H1 (cell line): ENCODE measurements around the gene POTEJ. TPM values are rescaled to one million over a fixed set of nuclear protein-coding genes. Genes with fewer than 3 reads are reported as not detected.
"Not testable (repeated sequence)": the region's sequence is repeated elsewhere in the genome, so short reads cannot be mapped to it uniquely, and the experiment has no call there.

Experiments
- CTCF ChIA-PET: fragments of 300-600 bp; sonication (Branson Sonifier 250); formaldehyde crosslinking; loops from one replicate; lab custom pipeline; 2021; ENCODE audit not compliant: partially characterized antibody; lab: Charles Lee
- POLR2A ChIA-PET: fragments of 300-600 bp; sonication (Branson Sonifier 250); formaldehyde crosslinking; loops from one replicate; lab custom pipeline; 2021; ENCODE audit warnings: inconsistent platforms; ENCODE audit not compliant: partially characterized antibody; lab: Charles Lee
- DNase-seq, 2 experiments: peaks; one replicate each; pipeline versions ENCODE4 v3.0.0 to v3.0.0-alpha.2; 2010 to 2022; ENCODE audit warnings: low spot score in 2 of 2, low read depth in 1 of 2, mixed read lengths in 1 of 2
- FAIRE-seq: peaks from 2 replicates; lab custom pipeline; 2011; peaks lifted over from hg19 to GRCh38; lab: Jason Lieb, UNC
- H2AFZ ChIP-seq: 2 replicates; pipeline ENCODE4 v1.8.1; 2012; ENCODE audit warnings: low read length, inconsistent platforms
- H2AK5ac ChIP-seq: 2 replicates; pipeline ENCODE4 v1.6.1; 2013; ENCODE audit warnings: low read depth, low read length
- H2BK120ac ChIP-seq: replicated peaks from 2 replicates; pipeline ENCODE3; 2013; ENCODE audit warnings: low read depth, low read length, inconsistent platforms
- H2BK12ac ChIP-seq: 2 replicates; pipeline ENCODE4 v1.6.1; 2013; ENCODE audit warnings: low read depth, low read length
- H2BK15ac ChIP-seq: 2 replicates; pipeline ENCODE4 v1.6.1; 2013; ENCODE audit warnings: low read length
- H2BK20ac ChIP-seq: 2 replicates; pipeline ENCODE4 v1.6.1; 2013; ENCODE audit warnings: low read length
- H2BK5ac ChIP-seq: 2 replicates; pipeline ENCODE4 v1.6.1; 2013; ENCODE audit warnings: low read depth, low read length
- H3K14ac ChIP-seq: 2 replicates; pipeline ENCODE4 v1.6.1; 2013; ENCODE audit warnings: inconsistent platforms; ENCODE audit not compliant: insufficient read length
- H3K18ac ChIP-seq: 2 replicates; pipeline ENCODE4 v1.6.1; 2013; ENCODE audit warnings: low read length; ENCODE audit errors: extremely low read depth
- H3K23ac ChIP-seq: 2 replicates; pipeline ENCODE4 v1.6.1; 2013; ENCODE audit warnings: inconsistent platforms; ENCODE audit not compliant: insufficient read length
- H3K23me2 ChIP-seq: 2 replicates; pipeline ENCODE4 v1.6.1; 2013; ENCODE audit warnings: low read depth, low read length
- H3K27ac ChIP-seq: 2 replicates; pipeline ENCODE4 v1.6.1; 2011; ENCODE audit warnings: low read depth, low read length, inconsistent platforms
- H3K27me3 ChIP-seq, 4 experiments: replicated peaks in 1 of 4; 1 replicate in 1 of 4; 2 replicates in 3 of 4; pipeline versions ENCODE4 v1.6.1 to v1.8.1; 2011 to 2013; ENCODE audit warnings: low read length in 3 of 4, mild to moderate bottlenecking in 3 of 4, inconsistent platforms in 2 of 4, mixed read lengths in 2 of 4, moderate library complexity in 1 of 4; ENCODE audit not compliant: control insufficient read depth in 3 of 4, insufficient read depth in 3 of 4; ENCODE audit errors: extremely low read depth in 1 of 4
- H3K36me3 ChIP-seq, 4 experiments: 2 replicates each; pipeline versions ENCODE4 v1.6.1 to v1.8.1; 2011 to 2013; ENCODE audit warnings: mild to moderate bottlenecking in 4 of 4, low read length in 3 of 4, moderate library complexity in 2 of 4, control low read depth in 1 of 4, inconsistent platforms in 1 of 4; ENCODE audit not compliant: insufficient read depth in 4 of 4, control insufficient read depth in 2 of 4
- H3K4ac ChIP-seq: replicated peaks from 2 replicates; pipeline ENCODE3; 2013; ENCODE audit warnings: low read length, low read depth, mixed read lengths, inconsistent platforms; ENCODE audit not compliant: insufficient read length
- H3K4me1 ChIP-seq, 4 experiments: replicated peaks in 1 of 4; 1 replicate in 1 of 4; 2 replicates in 3 of 4; pipeline versions ENCODE4 v1.6.1 to v1.8.1; 2011 to 2013; ENCODE audit warnings: low read length in 3 of 4, inconsistent platforms in 2 of 4, mixed read lengths in 1 of 4; ENCODE audit not compliant: insufficient read depth in 4 of 4, control insufficient read depth in 3 of 4
- H3K4me2 ChIP-seq, 2 experiments: 2 replicates each; pipeline versions ENCODE4 v1.6.1 to v1.8.1; 2011 to 2013; ENCODE audit warnings: low read depth in 2 of 2, low read length in 2 of 2, control low read depth in 1 of 2, inconsistent platforms in 1 of 2, mild to moderate bottlenecking in 1 of 2; ENCODE audit not compliant: insufficient read depth in 1 of 2
- H3K4me3 ChIP-seq, 4 experiments: fragments of 200-600, 300-600 bp in 1 of 4; sonication (generic), shearing (Covaris generic), sonication (Bioruptor Twin) in 1 of 4; 2 replicates each; pipeline versions ENCODE4 v1.5.1 to v1.8.1; 2011 to 2016; ENCODE audit warnings: low read length in 4 of 4, low read depth in 3 of 4, control low read depth in 2 of 4, inconsistent platforms in 2 of 4, mild to moderate bottlenecking in 2 of 4, mixed read lengths in 1 of 4, moderate library complexity in 1 of 4; ENCODE audit not compliant: insufficient read depth in 2 of 4; ENCODE audit errors: extremely low read depth in 1 of 4
- H3K56ac ChIP-seq: replicated peaks from 2 replicates; pipeline ENCODE3; 2013; ENCODE audit warnings: low read depth, mild to moderate bottlenecking, mixed read lengths, low read length, inconsistent platforms; ENCODE audit not compliant: insufficient read length
- H3K79me1 ChIP-seq: 2 replicates; pipeline ENCODE4 v1.6.1; 2013; ENCODE audit warnings: low read depth, low read length, control low read depth
- H3K79me2 ChIP-seq, 2 experiments: 2 replicates each; pipeline versions ENCODE4 v1.6.1 to v1.8.1; 2012 to 2013; ENCODE audit warnings: low read length in 2 of 2, mild to moderate bottlenecking in 2 of 2, inconsistent platforms in 1 of 2; ENCODE audit not compliant: insufficient read depth in 2 of 2, control insufficient read depth in 1 of 2
- H3K9ac ChIP-seq, 4 experiments: replicated peaks in 1 of 4; 1 replicate in 1 of 4; 2 replicates in 3 of 4; pipeline versions ENCODE4 v1.6.1 to v1.8.1; 2011 to 2013; ENCODE audit warnings: low read depth in 3 of 4, low read length in 3 of 4, control low read depth in 2 of 4, mild to moderate bottlenecking in 2 of 4, moderate library complexity in 2 of 4, inconsistent platforms in 1 of 4; ENCODE audit errors: extremely low read depth in 1 of 4
- H3K9me3 ChIP-seq, 2 experiments: 2 replicates each; pipeline versions ENCODE4 v1.6.1 to v1.8.1; 2012 to 2013; ENCODE audit warnings: mild to moderate bottlenecking in 2 of 2, moderate library complexity in 2 of 2, control low read depth in 1 of 2, inconsistent platforms in 1 of 2, low read depth in 1 of 2, low read length in 1 of 2, mixed read lengths in 1 of 2; ENCODE audit not compliant: insufficient read depth in 2 of 2
- H4K20me1 ChIP-seq, 2 experiments: replicated peaks in 1 of 2; 2 replicates each; pipeline versions ENCODE3 to v1.8.1; 2011 to 2013; ENCODE audit warnings: inconsistent platforms in 2 of 2, low read length in 2 of 2, mild to moderate bottlenecking in 1 of 2; ENCODE audit not compliant: insufficient read depth in 2 of 2, control insufficient read depth in 1 of 2
- H4K5ac ChIP-seq: 2 replicates; pipeline ENCODE4 v1.6.1; 2013; ENCODE audit warnings: low read length, low read depth, mixed read lengths, inconsistent platforms; ENCODE audit not compliant: insufficient read length
- H4K8ac ChIP-seq: 2 replicates; pipeline ENCODE4 v1.8.0; 2013; ENCODE audit warnings: mild to moderate bottlenecking, moderate library complexity, low read length, inconsistent platforms; ENCODE audit not compliant: insufficient read depth; ENCODE audit errors: extremely low read depth
- H4K91ac ChIP-seq: replicated peaks from 2 replicates; pipeline ENCODE3; 2013; ENCODE audit warnings: low read length, mixed read lengths, inconsistent platforms; ENCODE audit not compliant: insufficient read length
- WGBS, 2 experiments: shearing (Covaris generic) in 1 of 2; methylation state at CpG; one replicate each; pipeline versions ENCODE4 v1.1.6 to v1.1.7; 2013 to 2015; ENCODE audit warnings: low lambda C conversion rate in 2 of 2, mixed read lengths in 2 of 2, inconsistent platforms in 1 of 2, low coverage in 1 of 2, missing lambda C conversion rate in 1 of 2; ENCODE audit not compliant: insufficient replicate concordance in 2 of 2, insufficient coverage in 1 of 2, insufficient read length in 1 of 2; ENCODE audit errors: extremely low coverage in 1 of 2, missing lambda C conversion rate in 1 of 2; 5-methylcytosine and 5-hydroxymethylcytosine counted together
- polyA plus RNA-seq, 7 experiments: library from polyadenylated mRNA; depleted of rRNA in 3 of 7; stranded (reverse) in 5 of 7; unstranded in 2 of 7; fragments of >200 nt in 5 of 7; fragments of 200-250 nt in 2 of 7; gene quantifications; 1 replicate in 5 of 7; 2 replicates in 1 of 7; 4 replicates in 1 of 7; pipeline versions ENCODE4 v1.2.1 to v1.2.3, GENCODE V29; 2011 to 2013; ENCODE audit warnings: missing spikeins in 2 of 7, mixed read lengths in 2 of 7
- total RNA-seq: library from RNA; stranded (reverse); fragmentation: NEBNext Ultra II Directional; extraction: Animal tissue kit (Norgen Biotek cat#: 25700); gene quantifications from 2 replicates; pipeline ENCODE4 v1.2.1, GENCODE V29; 2021

POTEJ gene
- total and polyA plus RNA-seq, 2 of the 8 experiments (the other 6 are each of a cell fraction or from before 2014, with no cell fraction given), result not detected

DNA sequence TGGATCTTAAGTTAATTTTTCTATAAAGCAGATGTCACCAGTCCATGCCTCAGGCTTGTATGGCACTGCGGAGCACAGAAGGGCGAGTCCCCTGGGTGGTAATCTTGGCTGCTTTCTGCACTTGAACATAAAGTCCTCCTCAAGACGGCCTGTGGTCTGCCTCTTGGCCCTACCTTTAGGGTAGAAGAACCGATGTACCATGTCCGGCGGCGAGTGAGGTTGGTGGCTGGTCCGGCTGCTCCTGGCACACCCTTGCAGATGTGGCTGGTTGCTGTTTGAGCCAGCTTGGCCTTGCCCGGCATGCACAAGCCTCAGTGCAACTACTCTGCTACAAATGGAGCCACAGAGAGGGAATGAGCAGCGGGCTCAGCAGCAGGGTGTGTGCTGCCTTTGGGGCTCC lies 56.3 kb downstream of the POTEJ start:
- H3K23me2 ChIP-seq, H4K20me1 ChIP-seq, H2BK20ac ChIP-seq, H3K79me2 ChIP-seq, H3K9ac ChIP-seq, H2BK5ac ChIP-seq, H3K4me2 ChIP-seq, H3K27ac ChIP-seq, DNase-seq, H2BK12ac ChIP-seq, POLR2A ChIA-PET, H3K56ac ChIP-seq, H3K14ac ChIP-seq, H3K4ac ChIP-seq, H3K4me3 ChIP-seq, H2BK120ac ChIP-seq, H3K27me3 ChIP-seq, H3K18ac ChIP-seq, H3K23ac ChIP-seq, H3K9me3 ChIP-seq, FAIRE-seq, H4K8ac ChIP-seq, H2AFZ ChIP-seq, CTCF ChIA-PET, H2AK5ac ChIP-seq, H2BK15ac ChIP-seq, H3K79me1 ChIP-seq, H4K91ac ChIP-seq, H3K4me1 ChIP-seq, H4K5ac ChIP-seq, H3K36me3 ChIP-seq: not testable (repeated sequence)
- WGBS, 2 experiments, result 95% methylated on average over 10 of the region's 10 CpGs; no CpG with 5 or more reads in 1 of the 2 experiments

GRCh38 chr2:130670026-130670745 lies 58.9 kb downstream of the POTEJ start:
- H3K4me1 ChIP-seq, H4K20me1 ChIP-seq, H2BK20ac ChIP-seq, H3K36me3 ChIP-seq, FAIRE-seq, H3K79me1 ChIP-seq, H3K4me2 ChIP-seq, H3K23ac ChIP-seq, H2AFZ ChIP-seq, H2AK5ac ChIP-seq, H3K9ac ChIP-seq, H4K8ac ChIP-seq, H2BK15ac ChIP-seq, H2BK12ac ChIP-seq, H3K18ac ChIP-seq, H3K27ac ChIP-seq, H3K79me2 ChIP-seq, H3K56ac ChIP-seq, H3K14ac ChIP-seq, POLR2A ChIA-PET, H2BK5ac ChIP-seq, H4K91ac ChIP-seq, DNase-seq, H3K4ac ChIP-seq, H3K27me3 ChIP-seq, CTCF ChIA-PET, H2BK120ac ChIP-seq, H3K9me3 ChIP-seq, H4K5ac ChIP-seq, H3K23me2 ChIP-seq, H3K4me3 ChIP-seq: not testable (repeated sequence)
- 87% methylated on average over 9 of the region's 13 CpGs; no CpG with 5 or more reads in 1 of the 2 experiments for WGBS, 2 experiments
